ENCODE measurements around the gene KCTD10. TPM values are rescaled to one million over a fixed set of nuclear protein-coding genes. Genes with fewer than 3 reads are reported as not detected.

KCTD10 gene
- total RNA-seq, 1 donor from 2014 or later: 24.0 TPM

- Histone ChIP-seq H3K9me3 (ENCODE audit: control insufficient read depth in 3 of 3, low read length in 3 of 3) (no peaks in the 10 kb centered on the region), H3K27ac (ENCODE audit: low read depth, low read length) (no peak overlapping the region), H3K4me3 (ENCODE audit: low read length in 3 of 3) (no peak overlapping the region), H3K27me3 (ENCODE audit: control insufficient read depth in 3 of 3, insufficient read depth in 3 of 3, low read length in 3 of 3) (no peaks in the 10 kb centered on the region), H3K4me1 (ENCODE audit: control insufficient read depth in 3 of 3, insufficient read depth in 3 of 3, low read length in 3 of 3) (peaks cover 16% of the 10 kb centered on the region in 3 donors), H3K9ac (ENCODE audit: low read depth in 1 of 3, low read length in 3 of 3) (no peak overlapping the region), H3K36me3 (ENCODE audit: control insufficient read depth in 3 of 3, insufficient read depth in 3 of 3, low read length in 3 of 3) (peaks cover 53 to 73% (median 68%) of the 10 kb centered on the region in 3 donors)
These were observed 21.4 kb downstream of the KCTD10 start for GRCh38 chr12:109455706-109456105.

- Histone ChIP-seq H3K4me1 (ENCODE audit: control insufficient read depth in 3 of 3, insufficient read depth in 3 of 3, low read length in 3 of 3) (peaks cover 0 to 3% (median 0%) of the 10 kb centered on the region in 3 donors), H3K4me3 (ENCODE audit: low read length in 3 of 3) (no peak overlapping the region), H3K9me3 (ENCODE audit: control insufficient read depth in 3 of 3, low read length in 3 of 3) (no peaks in the 10 kb centered on the region), H3K9ac (ENCODE audit: low read depth in 1 of 3, low read length in 3 of 3) (no peak overlapping the region), H3K27me3 (ENCODE audit: control insufficient read depth in 3 of 3, insufficient read depth in 3 of 3, low read length in 3 of 3) (no peaks in the 10 kb centered on the region), H3K36me3 (ENCODE audit: control insufficient read depth in 3 of 3, insufficient read depth in 3 of 3, low read length in 3 of 3) (peaks cover 51 to 74% (median 68%) of the 10 kb centered on the region in 3 donors), H3K27ac (ENCODE audit: low read depth, low read length) (no peak overlapping the region)
These were observed 24.6 kb downstream of the KCTD10 start for GRCh38 chr12:109452489-109452888.

- H3K9me3 ChIP-seq (ENCODE audit: control insufficient read depth in 3 of 3, low read length in 3 of 3): no peaks in the 10 kb centered on the region
- H3K9ac ChIP-seq (ENCODE audit: low read depth in 1 of 3, low read length in 3 of 3): no peak overlapping the region
- no peaks in the 10 kb centered on the region for H3K27me3 ChIP-seq (ENCODE audit: control insufficient read depth in 3 of 3, insufficient read depth in 3 of 3, low read length in 3 of 3)
- no peak overlapping the region for H3K4me3 ChIP-seq (ENCODE audit: low read length in 3 of 3)
- no peak overlapping the region for H3K27ac ChIP-seq (ENCODE audit: low read depth, low read length)
- H3K4me1 ChIP-seq (ENCODE audit: control insufficient read depth in 3 of 3, insufficient read depth in 3 of 3, low read length in 3 of 3): peaks cover 0 to 3% (median 0%) of the 10 kb centered on the region in 3 donors
- H3K36me3 ChIP-seq (ENCODE audit: control insufficient read depth in 3 of 3, insufficient read depth in 3 of 3, low read length in 3 of 3): peaks cover 50 to 66% (median 63%) of the 10 kb centered on the region in 3 donors
These were observed 25.7 kb downstream of the KCTD10 start for GRCh38 chr12:109451400-109451799.

GRCh38 chr12:109450980-109451379 lies 26.1 kb downstream of the KCTD10 start:
- Histone ChIP-seq H3K36me3 (ENCODE audit: control insufficient read depth in 3 of 3, insufficient read depth in 3 of 3, low read length in 3 of 3) (peaks cover 46 to 64% (median 60%) of the 10 kb centered on the region in 3 donors), H3K9me3 (ENCODE audit: control insufficient read depth in 3 of 3, low read length in 3 of 3) (no peaks in the 10 kb centered on the region), H3K4me3 (ENCODE audit: low read length in 3 of 3) (no peak overlapping the region), H3K27ac (ENCODE audit: low read depth, low read length) (no peak overlapping the region), H3K27me3 (ENCODE audit: control insufficient read depth in 3 of 3, insufficient read depth in 3 of 3, low read length in 3 of 3) (no peaks in the 10 kb centered on the region), H3K4me1 (ENCODE audit: control insufficient read depth in 3 of 3, insufficient read depth in 3 of 3, low read length in 3 of 3) (peaks cover 0 to 3% (median 0%) of the 10 kb centered on the region in 3 donors), H3K9ac (ENCODE audit: low read depth in 1 of 3, low read length in 3 of 3) (no peak overlapping the region)

- H3K4me1 ChIP-seq (ENCODE audit: control insufficient read depth in 3 of 3, insufficient read depth in 3 of 3, low read length in 3 of 3): peaks cover 0 to 3% (median 0%) of the 10 kb centered on the region in 3 donors
- H3K9me3 ChIP-seq (ENCODE audit: control insufficient read depth in 3 of 3, low read length in 3 of 3): no peaks in the 10 kb centered on the region
- no peak overlapping the region for H3K27ac ChIP-seq (ENCODE audit: low read depth, low read length)
- no peaks in the 10 kb centered on the region for H3K27me3 ChIP-seq (ENCODE audit: control insufficient read depth in 3 of 3, insufficient read depth in 3 of 3, low read length in 3 of 3)
- peaks cover 37 to 57% (median 50%) of the 10 kb centered on the region in 3 donors for H3K36me3 ChIP-seq (ENCODE audit: control insufficient read depth in 3 of 3, insufficient read depth in 3 of 3, low read length in 3 of 3)
- H3K4me3 ChIP-seq (ENCODE audit: low read length in 3 of 3): no peak overlapping the region
- H3K9ac ChIP-seq (ENCODE audit: low read depth in 1 of 3, low read length in 3 of 3): no peak overlapping the region
These were observed 27.1 kb downstream of the KCTD10 start for GRCh38 chr12:109449845-109450532.

GRCh38 chr12:109448707-109449390 lies 28.3 kb downstream of the KCTD10 start:
- H3K9ac ChIP-seq (ENCODE audit: low read depth in 1 of 3, low read length in 3 of 3): no peak overlapping the region
- H3K27ac ChIP-seq (ENCODE audit: low read depth, low read length): no peak overlapping the region
- H3K36me3 ChIP-seq (ENCODE audit: control insufficient read depth in 3 of 3, insufficient read depth in 3 of 3, low read length in 3 of 3): peaks cover 34 to 48% (median 41%) of the 10 kb centered on the region in 3 donors
- H3K4me3 ChIP-seq (ENCODE audit: low read length in 3 of 3): no peak overlapping the region
- H3K27me3 ChIP-seq (ENCODE audit: control insufficient read depth in 3 of 3, insufficient read depth in 3 of 3, low read length in 3 of 3): no peaks in the 10 kb centered on the region
- peaks cover 0 to 3% (median 0%) of the 10 kb centered on the region in 3 donors for H3K4me1 ChIP-seq (ENCODE audit: control insufficient read depth in 3 of 3, insufficient read depth in 3 of 3, low read length in 3 of 3)
- H3K9me3 ChIP-seq (ENCODE audit: control insufficient read depth in 3 of 3, low read length in 3 of 3): no peaks in the 10 kb centered on the region

GRCh38 chr12:109448272-109448671 lies 28.8 kb downstream of the KCTD10 start:
- no peaks in the 10 kb centered on the region for H3K27me3 ChIP-seq (ENCODE audit: control insufficient read depth in 3 of 3, insufficient read depth in 3 of 3, low read length in 3 of 3)
- no peak overlapping the region for H3K4me3 ChIP-seq (ENCODE audit: low read length in 3 of 3)
- H3K27ac ChIP-seq (ENCODE audit: low read depth, low read length): no peak overlapping the region
- H3K9ac ChIP-seq (ENCODE audit: low read depth in 1 of 3, low read length in 3 of 3): no peak overlapping the region
- H3K4me1 ChIP-seq (ENCODE audit: control insufficient read depth in 3 of 3, insufficient read depth in 3 of 3, low read length in 3 of 3): peaks cover 0 to 3% (median 0%) of the 10 kb centered on the region in 3 donors
- H3K9me3 ChIP-seq (ENCODE audit: control insufficient read depth in 3 of 3, low read length in 3 of 3): no peaks in the 10 kb centered on the region
- H3K36me3 ChIP-seq (ENCODE audit: control insufficient read depth in 3 of 3, insufficient read depth in 3 of 3, low read length in 3 of 3): peaks cover 33 to 45% (median 35%) of the 10 kb centered on the region in 3 donors

GRCh38 chr12:109447482-109447881 lies 29.6 kb downstream of the KCTD10 start:
- H3K27me3 ChIP-seq (ENCODE audit: control insufficient read depth in 3 of 3, insufficient read depth in 3 of 3, low read length in 3 of 3): no peaks in the 10 kb centered on the region
- no peak overlapping the region for H3K27ac ChIP-seq (ENCODE audit: low read depth, low read length)
- no peak overlapping the region for H3K4me3 ChIP-seq (ENCODE audit: low read length in 3 of 3)
- H3K9me3 ChIP-seq (ENCODE audit: control insufficient read depth in 3 of 3, low read length in 3 of 3): no peaks in the 10 kb centered on the region
- H3K9ac ChIP-seq (ENCODE audit: low read depth in 1 of 3, low read length in 3 of 3): no peak overlapping the region
- H3K36me3 ChIP-seq (ENCODE audit: control insufficient read depth in 3 of 3, insufficient read depth in 3 of 3, low read length in 3 of 3): peaks cover 26 to 40% (median 29%) of the 10 kb centered on the region in 3 donors
- H3K4me1 ChIP-seq (ENCODE audit: control insufficient read depth in 3 of 3, insufficient read depth in 3 of 3, low read length in 3 of 3): peaks cover 0 to 3% (median 0%) of the 10 kb centered on the region in 3 donors

GRCh38 chr12:109446869-109447268 lies 30.2 kb downstream of the KCTD10 start:
- Histone ChIP-seq H3K27ac (ENCODE audit: low read depth, low read length) (no peak overlapping the region), H3K4me3 (ENCODE audit: low read length in 3 of 3) (no peak overlapping the region), H3K36me3 (ENCODE audit: control insufficient read depth in 3 of 3, insufficient read depth in 3 of 3, low read length in 3 of 3) (peaks cover 21 to 33% (median 23%) of the 10 kb centered on the region in 3 donors), H3K9ac (ENCODE audit: low read depth in 1 of 3, low read length in 3 of 3) (no peak overlapping the region), H3K4me1 (ENCODE audit: control insufficient read depth in 3 of 3, insufficient read depth in 3 of 3, low read length in 3 of 3) (peaks cover 0 to 3% (median 0%) of the 10 kb centered on the region in 3 donors), H3K27me3 (ENCODE audit: control insufficient read depth in 3 of 3, insufficient read depth in 3 of 3, low read length in 3 of 3) (no peaks in the 10 kb centered on the region), H3K9me3 (ENCODE audit: control insufficient read depth in 3 of 3, low read length in 3 of 3) (no peaks in the 10 kb centered on the region)

- Histone ChIP-seq H3K9ac (ENCODE audit: low read depth in 1 of 3, low read length in 3 of 3) (no peak overlapping the region), H3K4me3 (ENCODE audit: low read length in 3 of 3) (no peak overlapping the region), H3K9me3 (ENCODE audit: control insufficient read depth in 3 of 3, low read length in 3 of 3) (no peaks in the 10 kb centered on the region), H3K27me3 (ENCODE audit: control insufficient read depth in 3 of 3, insufficient read depth in 3 of 3, low read length in 3 of 3) (no peaks in the 10 kb centered on the region), H3K36me3 (ENCODE audit: control insufficient read depth in 3 of 3, insufficient read depth in 3 of 3, low read length in 3 of 3) (peaks cover 11 to 19% (median 14%) of the 10 kb centered on the region in 3 donors), H3K4me1 (ENCODE audit: control insufficient read depth in 3 of 3, insufficient read depth in 3 of 3, low read length in 3 of 3) (no peaks in the 10 kb centered on the region), H3K27ac (ENCODE audit: low read depth, low read length) (peak overlapping the region; percentile 49)
These were observed 31.9 kb downstream of the KCTD10 start for GRCh38 chr12:109445191-109445609.
